SK-N-SH treated with all-trans-retinoic acid at 6 μM for 48 hours (cell line): ENCODE data around the gene FBLN5.
"Not testable (repeated sequence)": the region's sequence is repeated elsewhere in the genome, so short reads cannot be mapped to it uniquely, and the experiment has no call there.

Experiments used
- ATAC-seq: fragments of 200-7000 bp; cut with Tn5 transposase; 3 replicates; pipeline ENCODE4 v1.9.1; 2020; ENCODE audit warnings: mild to moderate bottlenecking, moderate library complexity
- ARNTL ChIP-seq: fragments of 450-650 bp; formaldehyde crosslinking; IDR thresholded peaks from 2 replicates; pipeline ENCODE4 v1.5.0; 2020; ENCODE audit warnings: low read depth, mild to moderate bottlenecking, moderate library complexity, borderline replicate concordance
- BACH2 ChIP-seq: fragments of 250-450 bp; sonication (Bioruptor Pico); IDR thresholded peaks from 2 replicates; pipeline ENCODE4 v1.9.0; 2021; ENCODE audit warnings: mild to moderate bottlenecking, borderline replicate concordance
- CSDC2 ChIP-seq: fragments of 250-450 bp; sonication (Bioruptor Pico); IDR thresholded peaks from 2 replicates; pipeline ENCODE4 v1.5.0; 2020; ENCODE audit warnings: mild to moderate bottlenecking, moderate library complexity
- ESRRG ChIP-seq: fragments of 250-450 bp; sonication (Bioruptor Pico); IDR thresholded peaks from 2 replicates; pipeline ENCODE4 v1.6.1; 2021; ENCODE audit warnings: mild to moderate bottlenecking
- GLIS3 ChIP-seq: fragments of 250-450 bp; sonication (Bioruptor Pico); IDR thresholded peaks from 2 replicates; pipeline ENCODE4 v1.5.0; 2020; ENCODE audit warnings: mild to moderate bottlenecking, moderate library complexity
- ISL1 ChIP-seq: fragments of 250-450 bp; sonication (Bioruptor Pico); IDR thresholded peaks from 2 replicates; pipeline ENCODE4 v2.1.2; 2022; ENCODE audit warnings: mild to moderate bottlenecking, moderate library complexity
- OSR1 ChIP-seq: fragments of 250-450 bp; sonication (Bioruptor Pico); IDR thresholded peaks from 2 replicates; pipeline ENCODE4 v1.8.0; 2022; ENCODE audit warnings: moderate library complexity, mild to moderate bottlenecking, inconsistent platforms
- POU6F1 ChIP-seq: fragments of 250-450 bp; sonication (Bioruptor Pico); IDR thresholded peaks from 2 replicates; pipeline ENCODE4 v1.8.0; 2021; ENCODE audit warnings: low read depth, mild to moderate bottlenecking, moderate library complexity, borderline replicate concordance
- RARB ChIP-seq: fragments of 250-450 bp; sonication (Bioruptor Pico); IDR thresholded peaks from 2 replicates; pipeline ENCODE4 v1.8.0; 2021; ENCODE audit warnings: mild to moderate bottlenecking, moderate library complexity
- SNAI2 ChIP-seq: fragments of 250-450 bp; sonication (Bioruptor Pico); IDR thresholded peaks from 2 replicates; pipeline ENCODE4 v1.5.0; 2020; ENCODE audit warnings: mild to moderate bottlenecking, moderate library complexity
- TOX ChIP-seq: fragments of 250-450 bp; sonication (Bioruptor Pico); IDR thresholded peaks from 2 replicates; pipeline ENCODE4 v1.8.0; 2021; ENCODE audit warnings: mild to moderate bottlenecking, moderate library complexity, borderline replicate concordance
- ZC3H10 ChIP-seq: fragments of 250-450 bp; sonication (Bioruptor Pico); IDR thresholded peaks from 2 replicates; pipeline ENCODE4 v1.5.1; 2021; ENCODE audit warnings: mild to moderate bottlenecking, moderate library complexity
- ZFP3 ChIP-seq: fragments of 250-450 bp; sonication (Bioruptor Pico); IDR thresholded peaks from 2 replicates; pipeline ENCODE4 v1.5.0; 2020; ENCODE audit warnings: mild to moderate bottlenecking, moderate library complexity
- ZFP30 ChIP-seq: fragments of 450-650 bp; formaldehyde crosslinking; IDR thresholded peaks from 2 replicates; pipeline ENCODE4 v1.5.0; 2022; ENCODE audit warnings: mild to moderate bottlenecking, moderate library complexity
- ZNF565 ChIP-seq: fragments of 450-650 bp; formaldehyde crosslinking; conservative IDR thresholded peaks from 2 replicates; pipeline ENCODE4 v1.5.0; 2020; ENCODE audit warnings: low read depth, mild to moderate bottlenecking, moderate library complexity
- ZNF70 ChIP-seq: fragments of 450-650 bp; formaldehyde crosslinking; IDR thresholded peaks from 2 replicates; pipeline ENCODE4 v1.5.0; 2020; ENCODE audit warnings: mild to moderate bottlenecking, moderate library complexity
- ZNF8 ChIP-seq: fragments of 450-650 bp; formaldehyde crosslinking; IDR thresholded peaks from 2 replicates; pipeline ENCODE4 v1.5.0; 2020; ENCODE audit warnings: mild to moderate bottlenecking, moderate library complexity
- TF ChIP-seq, protein P1 (sequence below): fragments of 250-450 bp; sonication (Bioruptor Pico); IDR thresholded peaks from 2 replicates; pipeline ENCODE4 v1.5.1; 2020; ENCODE audit warnings: low read depth, mild to moderate bottlenecking, moderate library complexity
- TF ChIP-seq, protein P2 (sequence below): fragments of 250-450 bp; sonication (Bioruptor Pico); IDR thresholded peaks from 2 replicates; pipeline ENCODE4 v1.8.0; 2020; ENCODE audit warnings: mild to moderate bottlenecking, moderate library complexity, borderline replicate concordance
- TF ChIP-seq, protein P3 (sequence below): fragments of 250-450 bp; sonication (Bioruptor Pico); IDR thresholded peaks from 2 replicates; pipeline ENCODE4 v1.5.0; 2020; ENCODE audit warnings: mild to moderate bottlenecking, moderate library complexity
- TF ChIP-seq, protein P4 (sequence below): fragments of 250-450 bp; sonication (Bioruptor Pico); IDR thresholded peaks from 2 replicates; pipeline ENCODE4 v1.5.1; 2021; ENCODE audit warnings: mild to moderate bottlenecking, moderate library complexity

FBLN5 gene

DNA sequence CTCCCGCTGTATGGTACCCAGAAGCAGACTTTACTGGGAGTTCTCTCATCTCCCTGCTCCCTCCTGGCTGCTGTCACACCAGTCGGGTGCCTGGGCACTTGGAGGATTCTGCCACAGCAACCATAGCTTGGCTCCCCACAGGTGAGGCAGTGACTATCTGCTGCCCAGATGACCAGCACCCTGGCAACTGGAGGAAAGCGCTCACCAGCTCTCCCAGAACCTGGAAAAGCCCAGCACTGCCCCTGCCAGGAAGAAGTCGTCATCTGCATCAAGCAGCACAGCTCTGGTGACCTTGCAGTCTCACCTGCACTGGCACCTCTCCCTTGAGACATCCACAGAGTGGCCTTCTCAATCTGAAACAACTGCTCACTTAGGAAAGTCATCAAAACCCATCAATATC, 48.3 kb downstream of the FBLN5 start (continued):
- TF ChIP-seq GLIS3 (CRISPR knock-in tag) (no peak), ZC3H10 (CRISPR knock-in tag) (no peak), BACH2 (CRISPR knock-in tag) (no peak), ARNTL (no peak)

DNA sequence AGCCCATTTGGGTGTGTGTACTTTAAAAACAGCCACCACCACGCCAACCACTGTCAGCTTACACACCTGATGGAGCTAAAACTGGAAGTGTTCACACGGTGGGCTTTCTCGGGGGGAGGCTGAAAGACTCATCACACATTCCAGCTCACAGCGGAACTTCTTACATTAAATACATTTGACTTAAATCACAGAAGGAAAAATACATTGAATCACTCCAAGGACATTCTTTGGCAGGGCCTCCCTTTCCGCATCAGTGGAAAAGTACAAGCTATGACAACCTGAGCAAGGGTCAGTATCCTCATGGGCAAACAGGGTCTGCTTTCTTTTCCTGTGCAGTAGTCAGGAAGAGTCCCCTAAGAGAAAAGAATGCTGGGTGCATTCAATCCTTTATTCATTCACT, 49.1 kb downstream of the FBLN5 start:
- ATAC-seq: no peak
- TF ChIP-seq ZC3H10 (CRISPR knock-in tag): no peak
- no peak for TF ChIP-seq ISL1 (CRISPR knock-in tag)
- no peak for TF ChIP-seq BACH2 (CRISPR knock-in tag)
- no peak for TF ChIP-seq ZNF565 (CRISPR knock-in tag)
- TF ChIP-seq ZFP30: no peak
- TF ChIP-seq TOX (CRISPR knock-in tag): no peak
- TF ChIP-seq ZNF70 (CRISPR knock-in tag): no peak
- TF ChIP-seq, protein P1, sequence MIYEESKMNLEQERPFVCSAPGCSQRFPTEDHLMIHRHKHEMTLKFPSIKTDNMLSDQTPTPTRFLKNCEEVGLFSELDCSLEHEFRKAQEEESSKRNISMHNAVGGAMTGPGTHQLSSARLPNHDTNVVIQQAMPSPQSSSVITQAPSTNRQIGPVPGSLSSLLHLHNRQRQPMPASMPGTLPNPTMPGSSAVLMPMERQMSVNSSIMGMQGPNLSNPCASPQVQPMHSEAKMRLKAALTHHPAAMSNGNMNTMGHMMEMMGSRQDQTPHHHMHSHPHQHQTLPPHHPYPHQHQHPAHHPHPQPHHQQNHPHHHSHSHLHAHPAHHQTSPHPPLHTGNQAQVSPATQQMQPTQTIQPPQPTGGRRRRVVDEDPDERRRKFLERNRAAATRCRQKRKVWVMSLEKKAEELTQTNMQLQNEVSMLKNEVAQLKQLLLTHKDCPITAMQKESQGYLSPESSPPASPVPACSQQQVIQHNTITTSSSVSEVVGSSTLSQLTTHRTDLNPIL (CRISPR knock-in tag): no peak
- no peak for TF ChIP-seq POU6F1 (CRISPR knock-in tag)
- TF ChIP-seq SNAI2 (CRISPR knock-in tag): no peak
- TF ChIP-seq, protein P2, sequence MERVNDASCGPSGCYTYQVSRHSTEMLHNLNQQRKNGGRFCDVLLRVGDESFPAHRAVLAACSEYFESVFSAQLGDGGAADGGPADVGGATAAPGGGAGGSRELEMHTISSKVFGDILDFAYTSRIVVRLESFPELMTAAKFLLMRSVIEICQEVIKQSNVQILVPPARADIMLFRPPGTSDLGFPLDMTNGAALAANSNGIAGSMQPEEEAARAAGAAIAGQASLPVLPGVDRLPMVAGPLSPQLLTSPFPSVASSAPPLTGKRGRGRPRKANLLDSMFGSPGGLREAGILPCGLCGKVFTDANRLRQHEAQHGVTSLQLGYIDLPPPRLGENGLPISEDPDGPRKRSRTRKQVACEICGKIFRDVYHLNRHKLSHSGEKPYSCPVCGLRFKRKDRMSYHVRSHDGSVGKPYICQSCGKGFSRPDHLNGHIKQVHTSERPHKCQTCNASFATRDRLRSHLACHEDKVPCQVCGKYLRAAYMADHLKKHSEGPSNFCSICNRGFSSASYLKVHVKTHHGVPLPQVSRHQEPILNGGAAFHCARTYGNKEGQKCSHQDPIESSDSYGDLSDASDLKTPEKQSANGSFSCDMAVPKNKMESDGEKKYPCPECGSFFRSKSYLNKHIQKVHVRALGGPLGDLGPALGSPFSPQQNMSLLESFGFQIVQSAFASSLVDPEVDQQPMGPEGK (CRISPR knock-in tag): no peak
- no peak for TF ChIP-seq ZFP3 (CRISPR knock-in tag)
- TF ChIP-seq ZNF8 (CRISPR knock-in tag): no peak
- TF ChIP-seq OSR1: no peak

GRCh38 chr14:91897716-91898115, 49.8 kb downstream of the FBLN5 start:
- not testable (repeated sequence) for ATAC-seq

- peak; percentile 59 for ATAC-seq
- TF ChIP-seq, protein P3, sequence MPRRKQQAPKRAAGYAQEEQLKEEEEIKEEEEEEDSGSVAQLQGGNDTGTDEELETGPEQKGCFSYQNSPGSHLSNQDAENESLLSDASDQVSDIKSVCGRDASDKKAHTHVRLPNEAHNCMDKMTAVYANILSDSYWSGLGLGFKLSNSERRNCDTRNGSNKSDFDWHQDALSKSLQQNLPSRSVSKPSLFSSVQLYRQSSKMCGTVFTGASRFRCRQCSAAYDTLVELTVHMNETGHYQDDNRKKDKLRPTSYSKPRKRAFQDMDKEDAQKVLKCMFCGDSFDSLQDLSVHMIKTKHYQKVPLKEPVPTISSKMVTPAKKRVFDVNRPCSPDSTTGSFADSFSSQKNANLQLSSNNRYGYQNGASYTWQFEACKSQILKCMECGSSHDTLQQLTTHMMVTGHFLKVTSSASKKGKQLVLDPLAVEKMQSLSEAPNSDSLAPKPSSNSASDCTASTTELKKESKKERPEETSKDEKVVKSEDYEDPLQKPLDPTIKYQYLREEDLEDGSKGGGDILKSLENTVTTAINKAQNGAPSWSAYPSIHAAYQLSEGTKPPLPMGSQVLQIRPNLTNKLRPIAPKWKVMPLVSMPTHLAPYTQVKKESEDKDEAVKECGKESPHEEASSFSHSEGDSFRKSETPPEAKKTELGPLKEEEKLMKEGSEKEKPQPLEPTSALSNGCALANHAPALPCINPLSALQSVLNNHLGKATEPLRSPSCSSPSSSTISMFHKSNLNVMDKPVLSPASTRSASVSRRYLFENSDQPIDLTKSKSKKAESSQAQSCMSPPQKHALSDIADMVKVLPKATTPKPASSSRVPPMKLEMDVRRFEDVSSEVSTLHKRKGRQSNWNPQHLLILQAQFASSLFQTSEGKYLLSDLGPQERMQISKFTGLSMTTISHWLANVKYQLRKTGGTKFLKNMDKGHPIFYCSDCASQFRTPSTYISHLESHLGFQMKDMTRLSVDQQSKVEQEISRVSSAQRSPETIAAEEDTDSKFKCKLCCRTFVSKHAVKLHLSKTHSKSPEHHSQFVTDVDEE (CRISPR knock-in tag): no peak
- TF ChIP-seq CSDC2 (CRISPR knock-in tag) (no peak), SNAI2 (CRISPR knock-in tag) (no peak), RARB (CRISPR knock-in tag) (no peak)
Measured at GRCh38 chr14:91897106-91897701, 50.3 kb downstream of the FBLN5 start.

DNA sequence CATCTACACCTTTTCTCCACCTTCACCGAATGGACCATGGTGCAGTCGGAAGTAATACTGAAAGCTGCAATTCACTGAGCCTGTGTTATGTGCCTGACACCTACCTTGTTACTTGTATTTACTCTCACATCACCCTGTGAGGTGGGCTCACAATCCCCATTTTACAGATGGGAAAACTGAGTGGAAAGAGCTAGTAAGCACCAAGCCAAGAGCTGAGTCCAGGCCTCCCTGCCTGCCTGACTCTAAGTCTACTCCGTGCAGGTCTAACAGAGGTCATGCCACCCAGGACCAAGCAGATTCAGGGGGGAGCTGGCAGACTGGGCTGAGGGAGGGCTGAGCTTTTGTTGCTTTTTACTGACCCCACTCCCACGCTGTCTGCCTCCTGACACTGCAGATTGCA, 51.1 kb downstream of the FBLN5 start:
- TF ChIP-seq, protein P4, sequence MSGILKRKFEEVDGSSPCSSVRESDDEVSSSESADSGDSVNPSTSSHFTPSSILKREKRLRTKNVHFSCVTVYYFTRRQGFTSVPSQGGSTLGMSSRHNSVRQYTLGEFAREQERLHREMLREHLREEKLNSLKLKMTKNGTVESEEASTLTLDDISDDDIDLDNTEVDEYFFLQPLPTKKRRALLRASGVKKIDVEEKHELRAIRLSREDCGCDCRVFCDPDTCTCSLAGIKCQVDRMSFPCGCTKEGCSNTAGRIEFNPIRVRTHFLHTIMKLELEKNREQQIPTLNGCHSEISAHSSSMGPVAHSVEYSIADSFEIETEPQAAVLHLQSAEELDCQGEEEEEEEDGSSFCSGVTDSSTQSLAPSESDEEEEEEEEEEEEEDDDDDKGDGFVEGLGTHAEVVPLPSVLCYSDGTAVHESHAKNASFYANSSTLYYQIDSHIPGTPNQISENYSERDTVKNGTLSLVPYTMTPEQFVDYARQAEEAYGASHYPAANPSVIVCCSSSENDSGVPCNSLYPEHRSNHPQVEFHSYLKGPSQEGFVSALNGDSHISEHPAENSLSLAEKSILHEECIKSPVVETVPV (CRISPR knock-in tag): no peak
- TF ChIP-seq RARB (CRISPR knock-in tag): no peak
- no peak for TF ChIP-seq BACH2 (CRISPR knock-in tag)
- no peak for TF ChIP-seq ESRRG (CRISPR knock-in tag)
- no peak for TF ChIP-seq ZFP30
- TF ChIP-seq ZNF70 (CRISPR knock-in tag): no peak
- no peak for TF ChIP-seq CSDC2 (CRISPR knock-in tag)
- no peak for TF ChIP-seq ARNTL
- TF ChIP-seq ZNF8 (CRISPR knock-in tag): no peak
- no peak for TF ChIP-seq ISL1 (CRISPR knock-in tag)
- TF ChIP-seq, protein P1 (CRISPR knock-in tag): no peak

More for the DNA sequence above, 51.1 kb downstream of the FBLN5 start:
- no peak for ATAC-seq
